Effector memory CD4-positive, alpha-beta T cell (primary cell): ENCODE results near the gene TATDN3.
"Not testable (repeated sequence)": the region's sequence is repeated elsewhere in the genome, so short reads cannot be mapped to it uniquely, and the experiment has no call there.

Experiments used
- DNase-seq, 3 donors: peaks; one replicate each; pipeline ENCODE4 v3.0.0-alpha.2; 2020
- H3K27ac ChIP-seq: 2 replicates; pipeline ENCODE4 v1.7.0; 2013; ENCODE audit warnings: mild to moderate bottlenecking, low read length, moderate library complexity; ENCODE audit not compliant: insufficient read depth, poor library complexity, severe bottlenecking
- H3K27me3 ChIP-seq: replicated peaks from 2 replicates; pipeline ENCODE4 v1.7.0; 2013; ENCODE audit warnings: mild to moderate bottlenecking, low read length; ENCODE audit not compliant: insufficient read depth, control insufficient read depth, poor library complexity, severe bottlenecking
- H3K36me3 ChIP-seq: 2 replicates; pipeline ENCODE4 v1.7.0; 2013; ENCODE audit warnings: mild to moderate bottlenecking, low read length, moderate library complexity; ENCODE audit not compliant: control insufficient read depth, insufficient read depth
- H3K4me1 ChIP-seq: 2 replicates; pipeline ENCODE4 v1.7.0; 2013; ENCODE audit warnings: low read length, mild to moderate bottlenecking; ENCODE audit not compliant: control insufficient read depth, insufficient read depth, poor library complexity, severe bottlenecking
- H3K4me3 ChIP-seq: 2 replicates; pipeline ENCODE4 v1.7.0; 2013; ENCODE audit warnings: low read length, low read depth, mild to moderate bottlenecking; ENCODE audit not compliant: insufficient read depth, poor library complexity, severe bottlenecking
- H3K9me3 ChIP-seq: 2 replicates; pipeline ENCODE4 v1.7.0; 2013; ENCODE audit warnings: mild to moderate bottlenecking, low read length, moderate library complexity; ENCODE audit not compliant: control insufficient read depth

The TATDN3 gene

GRCh38 chr1:212754680-212755079, 37.0 kb upstream of the TATDN3 start:
- H3K4me3 ChIP-seq: no peak overlapping the region

DNA sequence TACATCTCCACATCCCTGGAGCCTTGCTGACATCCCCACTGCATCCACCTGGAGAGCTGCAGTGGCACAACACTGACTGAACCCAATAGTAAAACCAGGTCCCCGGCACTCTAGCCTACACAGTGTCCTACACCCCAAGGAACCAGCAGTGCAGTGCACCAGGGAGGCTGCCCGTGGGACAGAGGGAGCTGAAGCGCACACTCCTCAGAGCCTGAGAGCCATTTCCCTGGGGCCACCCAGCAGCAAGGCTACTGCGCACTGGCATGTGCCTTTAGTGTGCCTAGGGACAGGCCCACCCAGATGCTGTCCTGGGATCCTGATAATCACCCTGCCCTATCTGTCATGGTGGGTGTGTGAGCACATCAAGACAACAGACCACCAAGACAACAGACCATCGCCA, 32.0 kb upstream of the TATDN3 start:
- Histone ChIP-seq H3K4me3 (no peak overlapping the region), H3K27ac (no peak overlapping the region), H3K27me3 (no peaks in the 10 kb centered on the region), H3K36me3 (no peaks in the 10 kb centered on the region), H3K9me3 (no peaks in the 10 kb centered on the region), H3K4me1 (peaks cover 1% of the 10 kb centered on the region)
- DNase-seq: no peak

More at GRCh38 chr1:212754680-212755079, 37.0 kb upstream of the TATDN3 start:
- peak overlapping the region; percentile 10 for H3K27ac ChIP-seq
- H3K4me1 ChIP-seq: peaks cover 22% of the 10 kb centered on the region
- no peaks in the 10 kb centered on the region for H3K27me3 ChIP-seq
- no peaks in the 10 kb centered on the region for H3K9me3 ChIP-seq
- no peaks in the 10 kb centered on the region for H3K36me3 ChIP-seq
- no peak for DNase-seq

GRCh38 chr1:212760126-212760823, 31.4 kb upstream of the TATDN3 start:
- Histone ChIP-seq H3K4me1 (no peaks in the 10 kb centered on the region), H3K4me3 (no peak overlapping the region)

GRCh38 chr1:212762234-212762633, 29.5 kb upstream of the TATDN3 start:
- Histone ChIP-seq H3K4me1 (no peaks in the 10 kb centered on the region), H3K36me3 (no peaks in the 10 kb centered on the region), H3K27ac (no peak overlapping the region), H3K27me3 (no peaks in the 10 kb centered on the region), H3K4me3 (no peak overlapping the region), H3K9me3 (no peaks in the 10 kb centered on the region)
- DNase-seq: no peak

More at GRCh38 chr1:212760126-212760823, 31.4 kb upstream of the TATDN3 start:
- Histone ChIP-seq H3K9me3 (no peaks in the 10 kb centered on the region), H3K27ac (no peak overlapping the region), H3K36me3 (no peaks in the 10 kb centered on the region), H3K27me3 (no peaks in the 10 kb centered on the region)
- DNase-seq: no peak

DNA sequence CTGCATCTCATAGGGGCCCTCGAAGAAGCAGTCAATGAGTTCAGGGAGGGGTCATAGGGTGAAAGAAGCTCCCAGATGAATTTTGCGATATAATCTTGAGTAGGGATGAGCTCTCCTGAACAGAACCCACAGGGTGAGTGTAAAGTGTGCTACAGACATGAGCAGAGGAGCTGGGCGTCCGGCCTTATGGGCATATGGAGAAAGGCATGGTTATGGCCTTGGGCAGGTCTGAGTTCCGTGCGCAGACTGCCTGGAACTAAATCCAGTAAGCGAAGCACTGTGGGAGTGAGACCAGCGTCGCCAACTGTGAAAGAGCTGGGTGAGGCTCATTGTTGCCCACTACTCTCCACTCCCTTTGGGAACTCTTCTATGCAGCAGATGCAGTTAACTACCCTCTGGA, 28.9 kb upstream of the TATDN3 start:
- DNase-seq: no peak
- H3K27me3 ChIP-seq: no peaks in the 10 kb centered on the region

DNA sequence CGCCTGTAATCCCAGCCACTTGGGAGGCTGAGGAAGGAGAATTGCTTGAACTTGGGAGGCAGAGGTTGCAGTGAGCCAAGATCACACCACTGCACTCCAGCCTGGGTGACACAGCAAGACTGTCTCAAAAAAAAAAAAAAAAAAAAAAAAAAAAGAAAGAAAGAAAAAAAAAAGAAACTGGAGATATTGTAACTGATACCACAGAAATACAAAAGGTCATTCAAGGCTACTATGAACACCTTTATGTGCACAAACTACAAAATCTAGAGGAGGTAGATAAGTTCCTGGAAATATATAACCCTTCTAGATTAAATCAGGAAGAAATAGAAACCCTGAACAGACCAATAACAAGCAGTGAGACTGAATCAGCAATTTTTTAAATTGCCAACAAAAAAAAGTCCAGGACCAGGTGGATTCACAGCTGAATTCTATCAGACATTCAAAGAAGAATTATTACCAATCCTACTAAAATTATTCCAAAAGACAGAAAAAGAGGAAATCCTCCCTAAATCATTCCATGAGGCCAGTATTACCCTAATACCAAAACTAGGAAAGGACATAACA, 26.9 kb upstream of the TATDN3 start:
- H3K27me3 ChIP-seq, DNase-seq, H3K36me3 ChIP-seq, H3K9me3 ChIP-seq, H3K4me1 ChIP-seq, H3K4me3 ChIP-seq, H3K27ac ChIP-seq: not testable (repeated sequence)

More for the DNA sequence above, 28.9 kb upstream of the TATDN3 start:
- Histone ChIP-seq H3K36me3 (no peaks in the 10 kb centered on the region), H3K9me3 (no peaks in the 10 kb centered on the region), H3K4me1 (no peaks in the 10 kb centered on the region), H3K27ac (no peak overlapping the region), H3K4me3 (no peak overlapping the region)

- DNase-seq, H3K9me3 ChIP-seq, H3K27me3 ChIP-seq, H3K27ac ChIP-seq, H3K4me1 ChIP-seq, H3K36me3 ChIP-seq, H3K4me3 ChIP-seq: not testable (repeated sequence)
These were observed 24.9 kb upstream of the TATDN3 start for GRCh38 chr1:212766825-212767224.

DNA sequence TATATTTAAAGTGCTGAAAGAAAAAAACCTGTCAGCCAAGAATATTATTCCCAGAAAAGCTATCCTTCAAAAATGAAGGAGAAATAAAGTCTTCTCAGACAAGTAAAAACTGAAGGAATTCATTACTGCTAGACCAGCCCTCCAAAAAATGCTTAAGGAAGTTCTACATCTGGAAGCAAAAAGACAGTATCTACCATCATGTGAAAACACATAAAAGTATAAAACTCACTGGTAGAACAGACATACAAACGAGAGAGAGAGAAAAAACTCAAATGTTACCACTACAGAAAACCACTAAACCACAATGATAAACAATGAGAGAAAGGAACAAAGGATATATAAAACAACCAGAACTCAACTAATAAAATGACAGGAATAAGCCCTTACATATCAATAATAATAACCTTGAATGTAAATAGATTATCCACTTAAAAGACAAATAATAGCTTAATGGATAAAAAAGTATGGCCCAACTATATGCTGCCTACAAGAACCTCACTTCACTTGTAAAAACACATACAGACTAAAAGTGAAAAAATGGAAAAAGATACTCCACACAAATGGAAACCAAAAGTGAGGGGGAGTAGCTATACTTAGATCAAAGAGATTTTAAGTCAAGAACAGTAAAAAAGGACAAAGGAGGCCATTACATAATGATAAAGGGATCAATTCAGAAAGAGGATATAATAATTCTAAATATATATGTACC, 22.1 kb upstream of the TATDN3 start:
- H3K27ac ChIP-seq: no peak overlapping the region
- peaks cover 8% of the 10 kb centered on the region for H3K9me3 ChIP-seq
- H3K4me1 ChIP-seq: no peaks in the 10 kb centered on the region
- H3K36me3 ChIP-seq: peaks cover 4% of the 10 kb centered on the region
- DNase-seq: no peak
- H3K27me3 ChIP-seq: no peaks in the 10 kb centered on the region
- H3K4me3 ChIP-seq: no peak overlapping the region

- Histone ChIP-seq H3K36me3 (peaks cover 4% of the 10 kb centered on the region), H3K9me3 (peaks cover 8% of the 10 kb centered on the region), H3K4me1 (no peaks in the 10 kb centered on the region), H3K27me3 (no peaks in the 10 kb centered on the region), H3K27ac (no peak overlapping the region), H3K4me3 (no peak overlapping the region)
- DNase-seq: no peak
These were observed 20.4 kb upstream of the TATDN3 start for GRCh38 chr1:212771341-212771740.

DNA sequence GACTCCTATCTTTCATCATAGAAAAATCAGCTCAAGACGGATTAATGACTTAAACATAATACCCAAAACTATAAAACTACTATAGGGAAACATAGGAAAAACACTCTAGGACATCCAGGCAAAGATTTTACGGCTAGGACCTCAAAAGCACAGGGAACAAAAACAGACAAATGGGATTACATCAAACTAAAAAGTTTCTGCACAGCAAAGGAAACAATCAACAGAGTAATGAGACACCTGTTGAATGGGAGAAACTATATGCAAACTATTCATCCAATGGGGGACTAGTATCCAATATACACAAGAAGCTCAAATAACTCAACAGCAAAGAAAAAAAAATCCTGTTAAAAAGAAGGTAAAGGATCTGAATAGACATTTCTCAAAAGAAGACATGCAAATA, 18.7 kb upstream of the TATDN3 start:
- no peak for DNase-seq
- Histone ChIP-seq H3K4me1 (no peaks in the 10 kb centered on the region), H3K4me3 (no peak overlapping the region), H3K36me3 (peaks cover 4% of the 10 kb centered on the region), H3K27ac (no peak overlapping the region), H3K27me3 (no peaks in the 10 kb centered on the region), H3K9me3 (peaks cover 8% of the 10 kb centered on the region)
